GM23338 (cell line): ENCODE results near the gene ACTL6A. TPM values are rescaled to one million over a fixed set of nuclear protein-coding genes. Genes with fewer than 3 reads are reported as not detected.
A peak's percentile ranks its signal among the peaks of the same experiment; 100 is the strongest.

Experiments used
- ATAC-seq: fragments of 200-7000 bp; cut with Tn5 transposase; 3 replicates; pipeline ENCODE4 v1.9.1; 2020
- DNase-seq: peaks from one replicate; pipeline ENCODE4 v3.0.0-alpha.2; 2015; ENCODE audit warnings: low spot score
- H2AFZ ChIP-seq: fragments of 200-600 bp; sonication (generic); 2 replicates; pipeline ENCODE4 v1.8.0; 2016; ENCODE audit warnings: antibody characterized with exemption, mild to moderate bottlenecking, moderate library complexity
- H3F3A ChIP-seq: fragments of 200-600 bp; sonication (generic); replicated peaks from 2 replicates; pipeline ENCODE4 v1.8.0; 2017; ENCODE audit warnings: antibody characterized with exemption, mixed run types, low read depth
- H3K27ac ChIP-seq: fragments of 200-600 bp; sonication (generic); 2 replicates; pipeline ENCODE4 v1.6.1; 2016; ENCODE audit warnings: low read depth
- H3K27me3 ChIP-seq: fragments of 200-600 bp; sonication (generic); 2 replicates; pipeline ENCODE4 v1.8.0; 2016; ENCODE audit warnings: mild to moderate bottlenecking, mixed run types, moderate library complexity; ENCODE audit not compliant: insufficient read depth
- H3K36me3 ChIP-seq: fragments of 200-600 bp; sonication (generic); 2 replicates; pipeline ENCODE4 v1.8.0; 2016; ENCODE audit warnings: mild to moderate bottlenecking; ENCODE audit not compliant: insufficient read depth
- H3K4me1 ChIP-seq: fragments of 200-600 bp; sonication (generic); 2 replicates; pipeline ENCODE4 v1.8.0; 2016; ENCODE audit warnings: mild to moderate bottlenecking, moderate library complexity; ENCODE audit not compliant: insufficient read depth
- H3K4me2 ChIP-seq: fragments of 200-600 bp; sonication (generic); 2 replicates; pipeline ENCODE4 v1.7.1; 2017; ENCODE audit warnings: mixed run types
- H3K4me3 ChIP-seq: fragments of 200-600 bp; sonication (generic); 2 replicates; pipeline ENCODE4 v1.6.1; 2016; ENCODE audit warnings: mixed run types
- H3K79me2 ChIP-seq: fragments of 200-600 bp; sonication (generic); replicated peaks from 2 replicates; pipeline ENCODE4 v1.8.0; 2017; ENCODE audit warnings: mild to moderate bottlenecking; ENCODE audit not compliant: insufficient read depth
- H3K9me2 ChIP-seq: fragments of 200-600 bp; sonication (generic); 2 replicates; pipeline ENCODE4 v1.8.0; 2017; ENCODE audit not compliant: insufficient read depth
- H4K20me1 ChIP-seq: fragments of 200-600 bp; sonication (generic); replicated peaks from 2 replicates; pipeline ENCODE4 v1.8.0; 2017; ENCODE audit warnings: mild to moderate bottlenecking; ENCODE audit not compliant: insufficient read depth
- H3K27ac Mint-ChIP-seq: 2 replicates; pipeline ENCODE4 v1.8.0; 2020; ENCODE audit warnings: inconsistent platforms, mild to moderate bottlenecking, moderate library complexity, mixed read lengths
- H3K27me3 Mint-ChIP-seq: 3 replicates; pipeline ENCODE4 v1.8.0; 2022; ENCODE audit warnings: low read depth, mild to moderate bottlenecking, moderate library complexity, mixed read lengths, inconsistent platforms; ENCODE audit not compliant: insufficient read depth, poor library complexity
- H3K36me3 Mint-ChIP-seq: 3 replicates; pipeline ENCODE4 v1.8.0; 2021; ENCODE audit warnings: low read depth, mild to moderate bottlenecking, inconsistent platforms, moderate library complexity, mixed read lengths
- H3K4me1 Mint-ChIP-seq: 3 replicates; pipeline ENCODE4 v1.8.0; 2020; ENCODE audit warnings: mild to moderate bottlenecking, inconsistent platforms, mixed read lengths
- H3K4me3 Mint-ChIP-seq: 3 replicates; pipeline ENCODE4 v1.8.0; 2021; ENCODE audit warnings: moderate library complexity, mild to moderate bottlenecking, inconsistent platforms, mixed read lengths
- H3K9me3 Mint-ChIP-seq: 3 replicates; pipeline ENCODE4 v1.8.0; 2020; ENCODE audit warnings: moderate library complexity, mild to moderate bottlenecking, inconsistent platforms, mixed read lengths
- CREB1 ChIP-seq: fragments of 250-450 bp; sonication (Bioruptor Pico); IDR thresholded peaks from 2 replicates; pipeline ENCODE4 v1.5.0; 2020; ENCODE audit warnings: low read depth, mild to moderate bottlenecking, moderate library complexity
- CTCF ChIP-seq, 2 experiments: fragments of 200-600 bp in 1 of 2; sonication (generic) in 1 of 2; conservative IDR thresholded peaks; 2 replicates each; pipeline versions ENCODE4 v1.5.1 to v1.6.1; 2016 to 2017; ENCODE audit warnings: antibody characterized with exemption in 2 of 2, low read depth in 2 of 2, mild to moderate bottlenecking in 2 of 2, moderate library complexity in 1 of 2
- ETS1 ChIP-seq: IDR thresholded peaks from 2 replicates; pipeline ENCODE4 v1.6.1; 2016; ENCODE audit warnings: antibody characterized with exemption
- EZH2 ChIP-seq: fragments of 200-600 bp; sonication (generic); IDR thresholded peaks from one replicate; pipeline ENCODE4 v1.8.0; 2017; ENCODE audit warnings: antibody characterized with exemption, mild to moderate bottlenecking, low read depth; ENCODE audit not compliant: unreplicated experiment
- EZH2phosphoT487 ChIP-seq: fragments of 200-600 bp; sonication (generic); IDR thresholded peaks from one replicate; pipeline ENCODE4 v1.8.1; 2018; ENCODE audit warnings: antibody characterized with exemption; ENCODE audit not compliant: unreplicated experiment
- JUNB ChIP-seq: IDR thresholded peaks from one replicate; pipeline ENCODE4 v1.6.1; 2016; ENCODE audit warnings: antibody characterized with exemption; ENCODE audit not compliant: unreplicated experiment
- NANOG ChIP-seq: IDR thresholded peaks from 2 replicates; pipeline ENCODE4 v1.6.1; 2016; ENCODE audit warnings: antibody characterized with exemption, borderline replicate concordance
- POLR2AphosphoS5 ChIP-seq: IDR thresholded peaks from 2 replicates; pipeline ENCODE4 v1.6.1; 2016; ENCODE audit warnings: antibody characterized with exemption, low read depth
- REST ChIP-seq: IDR thresholded peaks from one replicate; pipeline ENCODE4 v1.6.1; 2018; ENCODE audit warnings: antibody characterized with exemption; ENCODE audit not compliant: unreplicated experiment
- STAT1 ChIP-seq: IDR thresholded peaks from one replicate; pipeline ENCODE4 v1.6.1; 2016; ENCODE audit warnings: antibody characterized with exemption; ENCODE audit not compliant: unreplicated experiment
- ZNF114 ChIP-seq: fragments of 250-450 bp; sonication (Bioruptor Pico); IDR thresholded peaks from 2 replicates; pipeline ENCODE4 v1.5.0; 2020; ENCODE audit warnings: mild to moderate bottlenecking, moderate library complexity
- ZNF331 ChIP-seq: fragments of 250-450 bp; sonication (Bioruptor Pico); IDR thresholded peaks from 2 replicates; pipeline ENCODE4 v1.5.0; 2020; ENCODE audit warnings: low read depth, mild to moderate bottlenecking, moderate library complexity
- ZNF462 ChIP-seq: fragments of 250-450 bp; sonication (Bioruptor Pico); IDR thresholded peaks from 2 replicates; pipeline ENCODE4 v1.5.0; 2020; ENCODE audit warnings: mild to moderate bottlenecking, moderate library complexity
- polyA plus RNA-seq: library from polyadenylated mRNA; unstranded; fragments of >200 nt; fragmentation: Nextera tagmentation; extraction: Ambion mirVana; gene quantifications from 2 replicates; pipeline ENCODE4 v1.2.1, GENCODE V29; 2016
- total RNA-seq: library from RNA; depleted of rRNA; stranded (reverse); fragments of >200 nt; shearing (Covaris generic); gene quantifications from 2 replicates; pipeline ENCODE4 v1.2.3, GENCODE V29; 2014

ACTL6A gene
- total and polyA plus RNA-seq, 2 experiments from 2014 or later = 117 to 125 TPM

GRCh38 chr3:179541094-179541493, 21.6 kb upstream of the ACTL6A start:
- Histone ChIP-seq H2AFZ (peak overlapping the region; percentile 34; the same call in 1 of the 2 replicates), H3K79me2 (no peaks in the 10 kb centered on the region), H3K9me2 (peaks cover 4% of the 10 kb centered on the region; the same call in 1 of the 2 replicates), H3K4me2 (no peak overlapping the region), H3K4me1 (no peaks in the 10 kb centered on the region), H3K36me3 (no peaks in the 10 kb centered on the region), H3K27me3 (no peaks in the 10 kb centered on the region), H3F3A (no peaks in the 10 kb centered on the region), H4K20me1 (no peaks in the 10 kb centered on the region), H3K4me3 (no peak overlapping the region), H3K27ac (no peak overlapping the region)
- DNase-seq = no peak
- H3K27ac Mint-ChIP-seq = no peak overlapping the region
- no peaks in the 10 kb centered on the region; the same call in 1 of the 3 replicates for H3K4me1 Mint-ChIP-seq
- no peak for ATAC-seq
- no peak overlapping the region for H3K4me3 Mint-ChIP-seq
- H3K9me3 Mint-ChIP-seq = no peaks in the 10 kb centered on the region
- TF ChIP-seq NANOG = no peak
- TF ChIP-seq CREB1 (CRISPR knock-in tag) = no peak
- TF ChIP-seq STAT1 = no peak
- TF ChIP-seq ETS1 = no peak
- no peak for TF ChIP-seq REST
- TF ChIP-seq POLR2AphosphoS5 = no peak
- no peak for TF ChIP-seq EZH2
- TF ChIP-seq CTCF (conservative IDR thresholded peaks at IDR 0.05; ENCODE audit: low read depth in 2 of 2) = no peak
- no peak for TF ChIP-seq ZNF114
- TF ChIP-seq EZH2phosphoT487 = no peak
- no peak for TF ChIP-seq ZNF331 (CRISPR knock-in tag)
- no peak for TF ChIP-seq ZNF462
- TF ChIP-seq JUNB = no peak
- peaks cover 5% of the 10 kb centered on the region for H3K27me3 Mint-ChIP-seq
- H3K36me3 Mint-ChIP-seq = no peaks in the 10 kb centered on the region
